NCI-H2107 treated with DMSO at 0.1 percent for 48 hours (cell line): ENCODE measurements around the gene CNPY2.
"Not testable (repeated sequence)": the region's sequence is repeated elsewhere in the genome, so short reads cannot be mapped to it uniquely, and the experiment has no call there.

ENCODE experiments used
- DNase-seq: peaks from one replicate; lab custom pipeline; 2025; ENCODE audit not compliant: unreplicated experiment; lab: John Stamatoyannopoulos, UW

The CNPY2 gene

DNA sequence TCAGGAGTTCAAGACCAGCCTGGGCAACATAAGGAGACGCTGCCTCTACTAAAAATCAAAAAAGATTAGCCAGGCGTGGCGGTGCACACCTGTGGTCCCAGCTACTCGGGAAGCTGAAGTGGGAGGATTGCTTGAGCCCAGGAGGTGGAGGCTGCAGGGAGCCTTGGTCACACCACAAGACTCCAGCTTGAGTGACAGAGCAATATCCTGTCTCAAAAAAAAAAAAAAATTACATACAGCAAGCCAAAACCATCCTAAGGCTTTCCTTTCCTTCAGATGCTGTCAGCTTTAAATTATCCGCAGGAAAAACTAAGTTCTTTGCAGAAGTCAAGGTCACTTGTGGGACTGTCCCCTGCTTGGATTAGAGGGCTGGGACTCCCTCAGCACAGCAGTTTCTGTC, 17.0 kb downstream of the CNPY2 start:
- no peak for DNase-seq

DNA sequence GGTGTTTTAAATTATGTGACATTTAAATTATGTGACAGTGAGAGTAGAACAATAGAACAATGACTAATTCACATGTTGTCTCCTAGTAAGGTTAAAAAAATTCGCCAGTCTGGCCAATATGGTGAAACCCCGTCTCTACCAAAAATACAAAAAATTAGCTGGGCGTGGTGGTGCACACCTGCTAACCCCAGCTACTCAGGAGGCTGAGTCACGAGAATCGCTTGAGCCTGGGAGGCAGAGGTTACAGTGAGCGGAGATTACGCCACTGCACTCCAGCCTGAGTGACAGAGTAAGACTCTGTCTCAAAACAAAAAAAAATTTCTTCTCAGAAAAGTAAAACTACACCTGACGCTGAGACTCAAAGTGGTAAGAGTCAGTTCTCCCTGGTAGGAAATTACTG, 18.4 kb downstream of the CNPY2 start:
- DNase-seq, result no peak

DNA sequence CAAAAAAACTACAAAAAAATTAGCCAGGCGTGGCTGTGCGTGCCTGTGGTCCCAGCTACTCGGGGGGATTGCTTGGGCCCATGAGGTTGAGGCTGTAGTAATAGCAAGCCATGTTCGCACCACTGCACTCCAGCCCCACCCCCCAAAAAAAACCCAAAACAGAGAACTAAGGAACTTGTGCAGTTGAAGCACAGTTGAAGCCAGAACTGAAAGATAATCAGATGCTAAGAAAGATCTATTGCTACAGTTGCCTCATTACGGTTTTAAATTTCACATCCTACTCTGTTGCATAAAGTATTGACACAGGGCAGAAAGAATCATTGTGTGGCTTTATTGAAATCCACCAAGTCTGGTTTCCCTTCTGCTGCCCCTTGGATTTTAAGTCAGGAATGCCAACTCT, 19.5 kb downstream of the CNPY2 start:
- DNase-seq, result peak; percentile 55

DNA sequence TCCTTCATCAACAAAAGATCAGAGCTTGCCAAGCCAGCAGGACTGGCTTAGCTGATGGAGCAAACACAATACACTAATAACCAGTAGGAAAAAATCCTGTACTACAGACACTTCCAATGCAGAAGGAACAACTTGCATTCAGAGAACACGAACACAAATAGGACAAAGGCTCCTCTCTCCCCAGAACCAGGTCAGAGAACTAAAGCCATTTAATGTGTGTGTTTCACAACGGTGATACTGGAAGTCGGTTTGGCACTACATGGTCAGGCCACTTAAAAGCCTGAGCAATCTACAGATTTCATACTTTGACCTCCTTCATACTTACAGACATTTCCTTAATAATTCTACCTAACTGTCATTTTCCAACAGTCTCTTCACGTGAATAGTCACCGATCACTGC, 22.0 kb downstream of the CNPY2 start:
- no peak for DNase-seq

DNA sequence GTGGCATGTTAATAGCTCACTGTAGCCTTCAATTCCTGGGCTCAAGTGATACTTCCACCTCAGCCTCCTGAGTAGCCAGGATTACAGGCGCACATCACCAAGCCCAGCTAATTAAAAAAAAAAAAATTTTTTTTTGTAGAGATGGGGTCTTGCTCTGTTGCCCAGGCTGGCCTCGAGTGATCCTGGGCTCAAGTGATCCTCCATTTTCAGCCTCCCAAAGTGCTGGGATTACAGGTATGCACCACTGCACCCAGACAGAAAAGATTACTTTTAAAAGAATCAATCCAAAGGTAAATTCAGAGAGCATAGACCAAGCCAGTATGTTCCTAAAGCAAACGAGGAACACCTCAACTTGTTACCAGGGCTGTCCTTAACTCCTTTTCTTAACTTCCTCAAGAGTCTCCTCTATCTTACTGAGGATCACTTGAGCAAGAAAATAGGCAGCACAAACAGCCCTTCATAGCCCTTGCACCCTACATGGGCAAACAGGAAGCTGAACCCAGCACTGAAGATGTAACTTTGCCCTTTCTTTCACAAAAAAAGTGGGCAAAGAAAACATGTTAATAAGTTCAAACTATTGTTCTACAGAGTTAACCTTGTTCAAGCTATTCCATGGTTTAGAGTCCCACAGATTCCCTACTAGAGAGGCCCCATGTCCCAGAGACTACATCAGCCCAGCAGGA, 26.9 kb downstream of the CNPY2 start:
- no peak for DNase-seq

DNA sequence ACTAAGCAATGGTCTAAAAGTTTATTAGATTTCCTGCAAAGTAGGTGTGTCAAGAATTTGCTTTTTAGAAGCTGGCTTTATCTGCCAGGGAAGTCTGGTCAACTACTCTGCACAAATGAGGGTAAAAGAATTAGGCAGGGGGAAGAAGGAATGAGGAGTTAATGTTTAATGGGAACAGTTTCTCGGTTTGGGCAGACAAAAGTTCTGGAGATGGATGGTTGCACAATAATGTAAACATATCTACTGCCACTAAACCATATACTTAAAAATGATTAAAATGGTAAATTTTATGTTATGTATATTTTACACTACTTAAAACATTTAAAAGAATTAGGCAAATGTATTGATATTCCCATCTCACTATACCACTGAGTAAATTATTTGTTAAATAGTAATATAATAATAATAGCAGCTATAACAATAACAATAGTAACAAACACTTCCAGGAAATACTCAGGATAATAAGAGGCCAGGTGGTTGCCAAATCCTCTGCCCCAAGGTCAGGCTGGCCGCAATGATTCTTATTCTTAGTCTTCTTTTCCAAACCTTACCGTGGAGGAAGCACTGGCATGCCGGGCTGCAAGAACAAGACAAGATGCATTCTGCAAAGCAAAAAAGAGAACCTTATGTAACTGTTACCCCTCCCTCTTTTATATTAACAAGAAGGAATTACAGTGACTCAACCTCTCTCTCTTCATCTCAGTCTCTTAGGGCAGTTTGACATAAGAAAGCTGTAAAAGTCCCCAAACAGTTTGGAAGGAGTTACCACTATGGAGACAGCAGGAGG, 29.6 kb downstream of the CNPY2 start:
- DNase-seq, result no peak

DNA sequence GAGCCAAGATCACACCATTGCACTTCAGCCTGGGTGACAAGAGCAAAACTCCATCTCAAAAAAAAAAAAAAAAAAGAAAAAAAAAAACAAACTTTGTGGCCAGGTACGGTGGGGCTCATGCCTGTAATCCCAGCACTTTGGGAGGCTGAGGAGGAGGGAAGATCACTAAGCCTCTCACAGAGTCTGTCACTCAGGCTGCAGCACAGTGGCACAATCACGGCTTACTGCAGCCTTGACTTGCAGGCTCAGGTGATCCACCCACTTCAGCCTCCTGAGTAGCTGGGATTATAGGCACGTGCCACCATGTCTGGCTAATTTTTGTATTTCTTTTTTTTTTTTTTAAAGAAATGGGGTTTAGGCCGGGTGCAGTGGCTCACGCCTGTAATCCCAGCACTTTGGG, 31.5 kb downstream of the CNPY2 start:
- not testable (repeated sequence) for DNase-seq

DNA sequence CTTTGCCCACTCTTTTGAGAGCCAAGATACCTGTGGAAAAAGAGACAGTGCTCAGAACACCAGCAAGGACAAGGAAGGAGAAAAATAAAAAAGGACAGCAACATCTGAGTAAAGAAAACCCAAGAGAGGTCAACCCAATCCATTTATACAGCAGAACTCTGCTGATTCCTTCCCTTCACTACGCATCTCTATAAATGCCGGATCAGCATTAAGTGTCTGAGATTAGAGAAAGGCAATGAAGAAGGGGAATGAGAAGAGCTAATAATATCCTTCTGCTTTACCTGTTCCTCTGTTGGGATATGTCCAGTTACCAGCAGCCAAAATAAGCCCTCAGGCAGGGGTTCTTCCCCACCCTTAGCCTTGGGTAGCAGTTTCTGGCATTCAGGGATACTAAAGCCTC, 33.2 kb downstream of the CNPY2 start:
- DNase-seq, result no peak

DNA sequence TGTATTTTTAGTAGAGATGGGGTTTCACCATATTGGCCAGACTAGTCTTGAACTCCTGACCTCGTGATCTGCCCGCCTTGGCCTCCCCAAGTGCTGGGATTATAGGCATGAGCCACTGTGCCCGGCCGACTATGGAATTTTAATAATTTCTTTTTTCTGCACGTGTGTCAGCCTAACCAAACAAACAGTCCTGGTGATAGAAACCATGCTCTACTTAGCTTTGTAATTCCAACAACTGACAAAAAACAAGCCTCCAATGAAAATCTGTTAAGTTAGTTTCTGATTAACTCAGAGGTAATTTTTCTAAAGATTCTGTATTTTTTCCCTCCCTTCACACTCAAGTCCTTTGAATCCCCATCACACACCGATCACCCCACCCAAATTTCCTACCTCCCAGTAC, 33.8 kb downstream of the CNPY2 start:
- DNase-seq, result no peak

DNA sequence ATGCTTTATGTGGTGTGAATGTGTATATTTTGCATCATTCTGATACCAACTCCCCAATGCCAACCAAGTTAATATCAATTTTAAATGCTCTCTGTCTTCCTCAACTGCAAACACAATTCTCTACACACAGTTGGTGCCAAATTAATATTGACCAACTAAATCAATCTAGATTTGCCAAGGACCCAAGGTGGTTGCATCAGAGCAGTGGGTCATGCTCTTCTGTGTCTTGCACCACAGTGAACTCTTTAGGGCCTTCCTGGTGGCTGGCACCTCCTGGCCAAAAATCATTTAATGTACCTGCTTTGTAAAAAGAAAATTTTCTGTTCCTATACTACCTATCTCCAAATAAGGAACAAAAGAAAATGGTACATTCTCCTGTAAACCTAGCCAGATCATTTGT, 34.9 kb downstream of the CNPY2 start:
- DNase-seq, result no peak

DNA sequence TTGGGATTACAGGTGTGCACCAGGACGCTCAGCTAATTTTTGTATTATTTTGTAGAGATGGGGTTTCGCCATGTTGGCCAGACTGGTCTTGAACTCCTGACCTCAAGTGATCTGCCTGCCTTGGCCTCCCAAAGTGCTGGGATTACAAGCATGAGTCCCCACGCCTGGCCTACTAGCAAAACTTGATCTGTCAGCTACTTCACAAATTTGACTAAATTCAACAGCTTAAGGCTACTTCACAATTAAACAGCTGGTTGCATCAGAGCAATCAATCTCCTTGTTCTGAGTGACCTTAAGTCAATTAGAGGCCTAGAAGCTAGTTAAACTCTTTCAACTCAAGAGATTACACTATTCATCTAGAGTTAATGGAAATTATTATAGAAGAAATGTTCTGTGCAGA, 36.9 kb downstream of the CNPY2 start:
- DNase-seq, result no peak

DNA sequence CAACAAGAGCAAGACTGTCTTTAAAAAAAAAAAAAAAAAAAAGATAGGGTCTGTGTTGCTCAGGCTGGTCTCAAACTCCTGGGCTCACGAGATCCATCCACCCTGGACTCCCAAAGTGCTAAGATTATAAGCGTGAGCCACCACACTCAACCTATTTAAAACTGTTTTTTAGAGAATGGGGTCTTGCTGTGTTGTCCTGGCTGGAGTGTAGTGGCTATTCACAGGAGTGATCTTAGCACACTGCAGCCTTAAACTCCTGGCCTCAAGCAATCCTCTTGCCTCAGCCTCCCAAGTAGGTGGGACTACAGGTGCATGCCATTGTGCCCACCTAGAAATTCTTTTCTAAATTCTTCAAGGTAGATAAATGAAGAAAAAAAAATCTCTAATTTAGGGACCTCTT, 41.5 kb downstream of the CNPY2 start:
- no peak for DNase-seq

DNA sequence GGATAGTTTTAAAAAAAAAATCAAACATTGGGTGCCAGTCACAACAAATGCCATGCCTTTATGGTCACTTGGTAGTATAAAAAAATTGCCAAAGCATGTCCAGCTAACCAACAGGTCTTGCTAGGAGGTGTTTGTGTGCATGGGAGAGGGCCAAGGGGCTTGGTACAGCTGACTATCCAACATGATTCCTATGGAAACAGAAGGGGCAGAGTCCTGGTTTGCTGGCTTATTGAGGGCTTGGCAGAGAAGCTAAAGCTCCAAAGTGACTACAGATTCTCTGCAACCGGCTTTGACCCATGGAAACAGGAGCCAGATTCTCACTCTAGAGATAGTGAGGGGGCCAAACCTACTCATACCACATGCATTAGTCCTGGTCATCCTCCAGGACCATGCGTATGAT, 43.3 kb downstream of the CNPY2 start:
- DNase-seq, result not testable (repeated sequence)

DNA sequence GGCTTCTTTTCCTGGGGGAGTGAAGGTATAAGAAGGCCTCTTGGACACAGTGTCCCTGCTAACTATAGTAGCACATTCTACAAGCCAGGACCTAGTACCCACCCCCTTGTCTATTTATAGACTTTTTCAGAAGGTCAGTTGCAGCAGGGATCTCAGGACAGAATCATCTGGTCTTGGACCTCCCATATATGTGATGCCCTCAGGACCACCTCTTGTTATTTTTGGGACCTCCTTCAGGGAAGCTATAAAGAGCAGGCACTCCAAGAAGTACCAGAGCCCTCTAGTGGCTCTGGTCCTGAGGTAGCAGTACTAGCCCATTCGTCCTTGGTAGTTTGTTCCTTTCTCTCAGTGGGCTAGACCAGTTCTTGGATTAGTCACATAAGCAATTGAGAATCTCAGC, 44.8 kb downstream of the CNPY2 start:
- DNase-seq, result no peak

DNA sequence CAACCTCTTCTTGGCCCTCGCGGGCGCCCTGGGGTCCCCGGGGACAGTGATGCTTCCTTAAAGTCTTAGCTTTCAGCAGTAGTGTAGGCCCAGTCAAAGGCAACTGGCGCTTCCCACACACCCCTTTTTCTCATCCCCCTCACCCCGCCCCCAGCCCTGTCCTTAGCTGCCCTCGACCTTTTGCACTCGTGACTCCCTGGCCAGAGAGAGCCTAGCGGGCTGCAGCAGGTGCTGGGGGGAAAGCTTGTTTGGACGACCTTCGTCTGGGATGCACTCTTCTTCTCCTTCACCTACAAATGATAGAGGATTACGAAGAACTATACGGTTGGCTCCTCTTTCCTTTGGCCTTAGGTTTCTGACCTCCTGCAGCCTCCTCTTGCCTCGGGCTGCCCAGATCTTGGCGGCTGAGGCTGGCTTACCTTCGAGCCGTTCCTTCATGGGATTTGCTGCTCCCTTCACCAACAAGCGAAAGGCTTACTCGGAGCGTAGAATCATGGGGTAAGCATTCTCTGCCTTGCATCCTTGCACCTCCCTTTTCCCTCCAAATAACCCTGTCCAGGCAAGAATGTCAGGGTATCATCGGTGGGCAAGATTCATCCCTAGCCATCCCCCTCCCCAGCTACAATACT, 48.2 kb downstream of the CNPY2 start:
- no peak for DNase-seq

DNA sequence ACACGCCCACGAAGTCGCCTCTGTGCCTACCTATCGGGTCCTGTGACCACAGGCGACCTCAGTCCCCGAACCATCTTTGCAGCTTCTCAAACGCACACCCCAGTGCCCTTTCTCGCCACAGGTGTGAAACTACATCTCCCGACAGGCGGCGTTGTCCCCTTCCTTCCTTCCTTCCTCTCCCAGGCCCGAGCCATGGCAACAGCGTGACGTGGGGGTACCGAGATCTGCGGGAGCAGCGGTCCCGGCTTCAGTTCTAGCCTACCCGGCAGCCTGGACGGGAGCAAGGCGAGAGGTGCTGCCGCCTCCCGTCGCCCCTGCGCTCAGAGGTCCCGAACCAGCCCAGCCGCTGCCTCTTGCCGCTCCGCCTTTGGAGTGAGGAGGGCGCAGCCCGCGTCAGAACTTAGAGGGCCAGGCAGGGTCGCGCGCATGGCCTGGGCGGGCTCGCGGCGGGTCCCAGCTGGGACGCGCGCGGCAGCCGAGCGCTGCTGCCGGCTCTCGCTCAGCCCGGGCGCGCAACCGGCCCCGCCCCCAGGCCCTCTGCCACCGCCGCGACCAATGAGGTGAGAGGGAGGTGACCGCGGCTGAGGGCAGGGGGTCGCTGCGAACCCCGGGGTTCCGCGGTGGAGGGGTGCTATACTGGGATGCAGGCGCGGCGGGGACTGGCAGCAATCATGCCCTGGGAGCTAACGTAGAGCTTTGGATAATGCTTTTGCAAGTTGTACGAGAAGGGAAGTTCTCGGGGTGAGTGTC, 48.9 kb downstream of the CNPY2 start, which contains the start of gene COQ10A:
TSS of gene COQ10A (plus strand) at position 250 of the 750 bp plus-strand sequence. CDS start at position 427, 177 bp downstream.
- DNase-seq, result peak; percentile 80

DNA sequence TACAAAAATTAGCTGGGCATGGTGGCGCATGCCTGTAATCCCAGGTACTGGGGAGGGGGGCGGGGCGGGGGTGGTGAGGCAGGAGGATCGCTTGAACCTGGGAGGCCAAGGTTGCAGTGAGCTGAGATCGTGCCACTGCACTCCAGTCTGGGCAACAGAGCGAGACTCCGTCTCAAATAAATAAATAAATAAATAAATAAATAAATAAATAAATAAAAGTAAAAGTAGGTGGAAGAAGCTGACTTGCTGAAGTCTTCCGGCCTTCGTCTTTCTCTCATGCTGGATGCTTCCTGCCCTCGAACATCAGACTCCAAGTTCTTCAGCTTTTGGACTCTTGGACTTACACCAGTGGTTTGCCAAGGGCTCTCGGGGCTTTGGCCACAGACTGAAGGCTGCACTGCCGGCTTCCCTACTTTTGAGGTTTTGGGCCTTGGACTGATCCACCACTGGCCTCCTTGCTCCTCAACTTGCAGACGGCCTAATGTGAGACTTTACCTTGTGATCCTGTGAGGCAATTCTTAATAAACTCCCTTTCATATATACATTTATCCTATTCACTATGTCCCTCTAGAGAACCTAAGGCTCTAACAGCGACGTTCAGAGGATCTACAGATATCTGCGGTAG, 49.6 kb downstream of the CNPY2 start:
- DNase-seq, result not testable (repeated sequence)

DNA sequence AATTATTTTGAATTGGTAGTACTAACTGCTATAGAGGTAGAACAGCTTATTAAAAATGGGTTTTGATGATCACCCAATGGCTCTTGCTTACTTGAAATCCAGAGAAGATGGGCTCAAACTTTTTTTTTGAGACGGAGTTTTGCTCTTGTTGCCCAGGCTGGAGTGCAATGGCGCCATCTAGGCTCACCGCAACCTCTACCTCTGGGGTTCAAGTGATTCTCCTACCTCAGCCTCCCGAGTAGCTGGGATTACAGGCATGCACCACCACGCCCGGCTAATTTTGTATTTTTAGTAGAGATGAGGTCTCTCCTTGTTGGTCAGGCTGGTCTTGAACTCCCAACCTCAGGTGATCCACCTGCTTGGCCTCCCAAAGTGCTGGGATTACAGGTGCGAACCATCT, 52.8 kb downstream of the CNPY2 start:
- not testable (repeated sequence) for DNase-seq

DNA sequence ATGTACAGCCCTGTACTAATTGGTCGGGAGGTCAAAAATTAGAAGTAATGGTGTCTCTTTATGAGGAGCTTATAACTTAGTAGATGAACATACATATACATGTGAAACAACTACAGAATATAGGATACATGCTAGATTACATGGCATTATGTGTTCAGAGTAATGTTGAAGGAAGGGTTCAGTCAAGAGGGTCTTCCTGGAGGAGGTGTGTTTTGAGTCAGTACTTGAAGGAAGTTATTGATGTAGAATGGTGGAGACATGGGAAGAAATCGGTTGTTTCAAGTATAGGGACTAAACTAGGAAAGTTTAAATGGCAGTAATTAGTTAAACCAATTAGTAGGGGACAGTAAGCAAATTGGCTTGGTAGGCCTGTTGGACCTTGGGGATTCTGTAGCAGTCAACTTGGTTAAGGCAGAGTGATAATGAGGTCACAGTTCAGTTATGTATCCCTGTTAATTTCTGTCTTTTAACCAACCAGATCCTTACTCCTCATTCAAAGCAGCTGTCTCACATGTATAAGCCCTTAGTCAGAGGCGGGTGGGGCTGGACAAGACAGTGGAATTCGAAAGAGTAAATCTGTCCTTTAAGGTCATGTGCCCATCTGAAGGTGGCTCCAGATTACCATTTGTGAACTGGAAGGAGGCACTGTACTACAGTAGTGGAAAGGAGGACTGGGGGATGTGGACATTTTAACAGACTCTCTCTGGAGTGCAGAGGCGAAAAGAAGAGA, 54.1 kb downstream of the CNPY2 start:
- no peak for DNase-seq

DNA sequence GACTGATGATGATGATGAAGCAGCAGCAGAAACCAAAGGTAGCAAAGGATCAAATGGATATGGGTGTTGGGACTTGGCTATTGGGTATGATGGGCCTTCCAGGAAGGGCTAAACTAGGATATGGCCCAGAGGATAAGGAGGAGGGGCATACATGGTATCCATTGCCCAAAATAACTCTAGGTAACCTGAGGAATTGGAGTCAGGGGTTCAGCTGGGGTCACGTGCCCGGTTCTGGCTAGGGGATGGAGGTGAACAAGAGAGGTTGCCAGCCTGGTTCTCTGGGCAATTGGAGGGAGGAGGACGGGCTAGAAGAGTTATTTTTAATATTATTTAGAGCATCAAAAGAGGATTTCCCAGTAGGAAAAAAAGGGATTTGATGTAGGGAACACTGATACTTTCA, 54.9 kb downstream of the CNPY2 start:
- DNase-seq, result no peak
